Measurements from ENCODE around the gene HSBP1. TPM values are rescaled to one million over a fixed set of nuclear protein-coding genes. Genes with fewer than 3 reads are reported as not detected.

HSBP1 gene
- polyA plus RNA-seq (ENCODE audit: insufficient read length): 105 TPM

DNA sequence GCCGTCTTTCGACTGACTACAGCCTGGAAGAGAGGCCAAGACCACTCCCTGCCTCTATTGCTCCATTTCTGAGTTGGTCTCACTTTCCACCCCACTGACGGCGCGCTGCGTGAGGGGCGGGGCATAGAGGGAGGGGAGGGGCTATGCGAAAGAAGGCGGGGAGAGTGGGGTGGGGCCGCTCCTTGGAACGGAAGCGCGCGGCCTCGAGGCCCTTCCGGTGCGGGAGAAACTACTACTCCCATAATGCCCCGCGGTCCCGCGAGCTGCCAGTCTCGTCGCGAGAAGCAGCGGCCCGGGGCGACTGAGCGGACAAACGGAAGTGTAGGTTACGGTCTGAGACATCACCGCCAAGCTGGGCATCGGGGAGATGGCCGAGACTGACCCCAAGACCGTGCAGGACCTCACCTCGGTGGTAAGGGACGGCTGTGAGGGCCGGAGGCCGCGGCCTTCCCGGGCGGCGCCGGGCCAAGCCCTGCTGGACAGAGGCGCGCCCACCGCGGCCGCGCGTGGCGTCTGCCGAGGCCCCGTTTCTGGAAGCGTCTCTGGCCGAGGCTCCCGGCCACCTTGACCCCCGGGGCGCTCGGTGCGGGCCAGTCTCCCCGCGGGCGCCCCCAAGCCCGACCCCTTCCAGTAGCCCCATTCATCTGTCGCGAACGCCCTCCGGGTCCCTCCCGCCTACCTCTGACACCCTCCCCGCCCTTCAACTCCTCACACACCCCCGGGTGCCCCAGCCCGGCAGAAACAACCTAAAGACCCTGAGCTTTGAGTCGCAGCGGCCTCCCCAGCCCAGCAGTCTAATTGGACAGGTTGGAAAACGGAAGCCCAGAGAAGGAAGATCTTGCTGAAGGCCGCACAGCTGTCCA lies at the start of gene HSBP1:
HSBP1 (plus strand) TSS at position 269 of the 863 bp plus-strand sequence; CDS start at position 368, 99 bp downstream.
- peak; percentile 90 for DNase-seq

DNA sequence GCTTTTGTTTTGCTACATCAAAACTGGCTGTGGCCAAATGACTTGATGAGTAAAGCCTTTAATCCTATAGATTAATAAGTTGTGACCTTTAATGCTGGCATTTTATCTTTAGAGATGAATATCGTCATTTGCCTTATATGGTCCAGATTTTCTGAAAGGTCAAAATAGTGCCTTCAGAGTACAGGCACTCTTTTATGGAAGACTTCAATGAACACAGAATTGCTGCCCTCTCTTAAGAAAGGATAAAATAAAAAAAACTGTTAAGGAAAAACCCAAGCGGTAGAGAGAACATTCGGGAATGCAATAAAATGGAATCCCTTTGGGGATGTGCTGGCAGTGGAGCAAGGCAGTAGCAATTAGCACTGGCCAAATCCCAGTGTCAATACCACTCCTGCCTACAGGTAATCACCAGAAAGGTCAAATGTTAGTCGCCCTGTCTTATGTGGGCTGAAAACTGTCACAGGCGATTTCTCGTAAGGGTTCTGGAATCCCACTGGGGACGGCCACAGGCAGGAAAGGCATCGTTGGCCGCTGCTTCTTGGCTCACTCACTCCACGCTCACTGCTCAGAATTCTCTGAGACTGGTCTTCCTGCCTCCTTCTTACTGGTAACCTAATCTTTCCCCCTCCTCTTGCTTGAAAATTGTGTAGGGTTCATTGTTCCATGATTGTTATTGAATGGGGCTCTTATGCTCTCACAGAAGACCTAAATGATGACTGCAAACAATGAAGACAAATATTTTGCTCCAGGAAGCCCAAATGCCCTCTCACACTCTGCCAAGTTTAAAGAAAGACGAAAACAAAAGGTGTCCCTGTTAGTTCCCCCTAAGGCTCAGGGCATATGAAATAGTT lies 45.4 kb upstream of the HSBP1 start:
- DNase-seq: no peak

DNA sequence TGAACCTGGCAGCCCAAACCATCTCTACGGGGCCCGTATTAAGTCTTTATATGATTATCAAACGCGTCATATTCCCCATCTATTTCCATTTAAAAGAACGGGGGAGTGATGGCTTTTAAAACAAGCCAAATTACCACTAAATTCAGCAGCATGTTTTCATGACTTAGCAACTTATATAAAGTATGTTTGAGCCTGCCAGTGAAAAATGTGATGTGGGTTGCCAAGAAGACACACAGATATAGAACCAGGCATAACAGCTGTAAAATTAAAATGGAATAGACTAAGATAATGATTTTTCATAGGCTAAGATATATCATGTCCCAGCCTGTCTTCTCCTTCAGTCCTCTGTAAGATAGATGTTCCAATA lies 44.8 kb upstream of the HSBP1 start:
- DNase-seq: no peak

DNA sequence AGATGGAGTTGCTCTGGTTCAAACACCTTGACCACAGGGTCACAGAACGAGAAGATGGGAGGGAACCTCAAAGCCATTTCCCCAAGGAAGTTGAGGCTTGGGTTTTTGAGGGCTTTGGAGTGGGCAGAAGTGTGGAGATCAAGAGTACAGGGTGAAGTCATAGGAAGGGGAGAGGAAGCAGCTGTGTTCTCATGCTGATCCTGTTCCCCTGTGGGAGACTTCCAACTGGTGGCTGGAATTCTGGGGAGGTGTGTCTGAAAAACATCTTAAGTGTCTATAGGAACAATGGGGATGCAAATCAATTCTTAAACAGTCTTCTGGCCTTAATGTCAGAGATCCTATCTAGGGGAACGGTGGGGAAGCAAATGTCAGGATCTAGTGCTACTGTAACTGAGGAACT lies 38.8 kb upstream of the HSBP1 start:
- no peak for DNase-seq

GRCh38 chr16:83769397-83770008 lies 38.3 kb upstream of the HSBP1 start:
- DNase-seq: no peak

- DNase-seq: no peak
These were observed 36.4 kb upstream of the HSBP1 start for GRCh38 chr16:83771306-83771942.

DNA sequence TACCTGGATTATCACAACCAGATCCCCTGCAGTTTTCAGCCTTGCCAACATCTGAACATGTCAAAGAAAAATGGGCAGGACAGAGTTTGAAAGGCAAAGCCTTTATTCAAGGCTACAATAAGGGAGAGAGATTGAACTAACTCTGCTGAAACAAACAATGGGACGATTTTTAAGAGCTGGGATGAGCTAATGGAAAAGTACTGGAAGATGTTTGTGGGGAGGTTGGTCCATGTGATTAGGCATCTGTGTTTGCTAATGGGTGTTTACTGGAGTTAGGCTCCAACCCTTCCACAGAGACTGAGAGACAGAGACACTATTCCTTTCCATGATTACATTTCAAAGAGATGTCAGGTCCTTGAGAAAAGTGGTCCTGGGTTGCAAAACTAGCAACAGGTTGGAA lies 35.0 kb upstream of the HSBP1 start:
- no peak for DNase-seq

GRCh38 chr16:83774066-83774465 lies 33.7 kb upstream of the HSBP1 start:
- DNase-seq: no peak

DNA sequence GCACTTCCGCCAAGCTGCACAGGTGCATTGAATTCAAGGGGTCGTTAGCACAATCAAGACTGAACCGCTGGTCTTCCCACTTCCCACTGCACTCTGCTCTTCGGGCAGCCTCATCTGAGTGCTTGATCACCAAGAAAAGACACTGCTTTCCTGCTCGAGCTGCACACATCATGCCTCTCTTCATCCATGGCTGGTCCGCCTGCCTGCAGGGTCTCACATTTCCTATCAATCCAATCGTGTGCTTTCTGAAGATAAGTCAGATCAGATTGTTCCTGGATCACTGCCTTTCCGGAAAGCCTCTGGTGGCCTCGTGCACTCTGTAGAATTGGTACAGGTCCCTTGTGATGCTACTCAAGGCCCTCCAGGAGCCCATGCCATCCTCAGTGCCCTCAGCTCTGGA lies 30.8 kb upstream of the HSBP1 start:
- no peak for DNase-seq

- no peak for DNase-seq
These were observed 27.9 kb upstream of the HSBP1 start for GRCh38 chr16:83779886-83780285.

GRCh38 chr16:83785455-83785854 lies 22.3 kb upstream of the HSBP1 start:
- no peak for DNase-seq

- DNase-seq: no peak
These were observed 18.0 kb upstream of the HSBP1 start for GRCh38 chr16:83789642-83790401.

GRCh38 chr16:83791916-83792315 lies 15.9 kb upstream of the HSBP1 start:
- DNase-seq: no peak

GRCh38 chr16:83792391-83792790 lies 15.4 kb upstream of the HSBP1 start:
- DNase-seq: no peak

- no peak for DNase-seq
These were observed 14.6 kb upstream of the HSBP1 start for GRCh38 chr16:83793179-83793578.

GRCh38 chr16:83794860-83795554 lies 12.8 kb upstream of the HSBP1 start:
- no peak for DNase-seq

DNA sequence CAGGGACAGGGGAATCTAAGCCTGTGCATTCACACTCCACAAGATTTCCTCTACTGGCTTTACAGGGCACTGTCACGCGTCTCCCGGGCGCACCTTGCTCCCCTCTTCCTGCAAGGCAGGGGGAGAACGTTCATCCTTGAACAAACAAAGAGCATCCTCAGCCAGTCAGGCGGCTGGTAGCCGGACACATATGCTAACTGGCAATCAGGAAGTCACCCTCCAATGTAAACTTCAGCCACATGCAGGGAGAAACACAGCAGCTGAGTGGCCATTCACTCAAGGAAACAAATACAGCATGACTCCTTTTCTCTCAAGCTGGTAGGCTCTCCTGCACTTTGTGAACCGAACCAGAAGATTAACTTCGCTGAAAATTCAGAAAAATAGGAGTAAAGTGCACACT lies 10.8 kb upstream of the HSBP1 start:
- DNase-seq: no peak

- DNase-seq: no peak
These were observed 8.4 kb upstream of the HSBP1 start for GRCh38 chr16:83799336-83799735.

DNA sequence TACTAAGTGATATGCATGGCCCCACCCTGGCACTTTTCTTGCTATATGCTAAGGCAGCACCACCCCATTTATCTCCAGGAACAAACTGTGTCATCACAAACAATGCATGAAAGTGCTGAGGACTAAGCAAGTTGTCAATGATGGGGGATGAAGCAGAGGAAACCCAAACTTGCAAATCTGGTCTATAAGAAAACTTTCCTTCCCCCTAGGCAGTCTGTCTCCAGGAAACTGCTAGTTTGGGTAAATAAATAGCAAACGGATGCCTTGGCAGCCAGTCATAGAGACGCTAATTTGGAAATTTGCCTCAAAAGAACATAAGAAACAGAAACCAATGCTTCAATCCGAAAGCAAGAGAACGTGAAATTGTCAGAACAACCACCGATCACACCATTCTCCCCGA lies 5.6 kb upstream of the HSBP1 start:
- DNase-seq: peak; percentile 65

GRCh38 chr16:83802554-83803205 lies 5.1 kb upstream of the HSBP1 start:
- no peak for DNase-seq

GRCh38 chr16:83803811-83804210 lies 4.0 kb upstream of the HSBP1 start:
- DNase-seq: no peak
